Chondrocyte (in vitro differentiated cells): ENCODE results near the gene ALG14. TPM values are rescaled to one million over a fixed set of nuclear protein-coding genes. Genes with fewer than 3 reads are reported as not detected.
A peak's percentile ranks its signal among the peaks of the same experiment; 100 is the strongest.

Experiments
- DNase-seq: peaks from one replicate; pipeline ENCODE4 v3.0.0; 2021; ENCODE audit warnings: mixed read lengths, low spot score
- H3K27ac Mint-ChIP-seq: one replicate; pipeline ENCODE4 v1.8.0; 2021; ENCODE audit warnings: mild to moderate bottlenecking, moderate library complexity, mixed read lengths; ENCODE audit not compliant: unreplicated experiment
- H3K27me3 Mint-ChIP-seq: 2 replicates; pipeline ENCODE4 v1.8.0; 2021; ENCODE audit warnings: low read depth, mixed read lengths
- H3K36me3 Mint-ChIP-seq: 2 replicates; pipeline ENCODE4 v1.8.0; 2021; ENCODE audit warnings: low read depth, mixed read lengths
- H3K4me1 Mint-ChIP-seq: 2 replicates; pipeline ENCODE4 v1.8.0; 2021; ENCODE audit warnings: low read depth, mild to moderate bottlenecking, mixed read lengths
- H3K4me3 Mint-ChIP-seq: one replicate; pipeline ENCODE4 v1.8.0; 2021; ENCODE audit warnings: mild to moderate bottlenecking, moderate library complexity, mixed read lengths; ENCODE audit not compliant: unreplicated experiment
- H3K9me3 Mint-ChIP-seq: 2 replicates; pipeline ENCODE4 v1.8.0; 2021; ENCODE audit warnings: low read depth, mixed read lengths
- total RNA-seq: library from RNA; stranded (reverse); gene quantifications from 3 replicates; pipeline ENCODE4 v1.2.1, GENCODE V29; 2021
- TF ChIP-seq, protein P1 (sequence below): fragments of 200-600 bp; sonication (generic); IDR thresholded peaks from 2 replicates; pipeline ENCODE4 v1.5.0; 2021; ENCODE audit warnings: antibody characterized with exemption, mild to moderate bottlenecking, moderate library complexity

ALG14 gene
- total RNA-seq, 1 donor from 2014 or later = 3.8 TPM

GRCh38 chr1:94979656-94980581, 92.8 kb downstream of the ALG14 start:
- Mint-ChIP-seq H3K27ac (no peak overlapping the region), H3K4me3 (no peak overlapping the region)

GRCh38 chr1:94979131-94979530, 93.6 kb downstream of the ALG14 start:
- peaks cover 2% of the 10 kb centered on the region for H3K36me3 Mint-ChIP-seq
- H3K27me3 Mint-ChIP-seq = no peaks in the 10 kb centered on the region
- H3K4me3 Mint-ChIP-seq = no peak overlapping the region
- TF ChIP-seq, protein P1, sequence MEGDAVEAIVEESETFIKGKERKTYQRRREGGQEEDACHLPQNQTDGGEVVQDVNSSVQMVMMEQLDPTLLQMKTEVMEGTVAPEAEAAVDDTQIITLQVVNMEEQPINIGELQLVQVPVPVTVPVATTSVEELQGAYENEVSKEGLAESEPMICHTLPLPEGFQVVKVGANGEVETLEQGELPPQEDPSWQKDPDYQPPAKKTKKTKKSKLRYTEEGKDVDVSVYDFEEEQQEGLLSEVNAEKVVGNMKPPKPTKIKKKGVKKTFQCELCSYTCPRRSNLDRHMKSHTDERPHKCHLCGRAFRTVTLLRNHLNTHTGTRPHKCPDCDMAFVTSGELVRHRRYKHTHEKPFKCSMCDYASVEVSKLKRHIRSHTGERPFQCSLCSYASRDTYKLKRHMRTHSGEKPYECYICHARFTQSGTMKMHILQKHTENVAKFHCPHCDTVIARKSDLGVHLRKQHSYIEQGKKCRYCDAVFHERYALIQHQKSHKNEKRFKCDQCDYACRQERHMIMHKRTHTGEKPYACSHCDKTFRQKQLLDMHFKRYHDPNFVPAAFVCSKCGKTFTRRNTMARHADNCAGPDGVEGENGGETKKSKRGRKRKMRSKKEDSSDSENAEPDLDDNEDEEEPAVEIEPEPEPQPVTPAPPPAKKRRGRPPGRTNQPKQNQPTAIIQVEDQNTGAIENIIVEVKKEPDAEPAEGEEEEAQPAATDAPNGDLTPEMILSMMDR = no peak
- peaks cover 37% of the 10 kb centered on the region for H3K4me1 Mint-ChIP-seq
- H3K27ac Mint-ChIP-seq = no peak overlapping the region
- peaks cover 4% of the 10 kb centered on the region for H3K9me3 Mint-ChIP-seq
- DNase-seq = no peak

More at GRCh38 chr1:94979656-94980581, 92.8 kb downstream of the ALG14 start:
- Mint-ChIP-seq H3K9me3 (peaks cover 3% of the 10 kb centered on the region), H3K36me3 (peaks cover 2% of the 10 kb centered on the region), H3K27me3 (no peaks in the 10 kb centered on the region), H3K4me1 (peaks cover 29% of the 10 kb centered on the region)
- TF ChIP-seq, protein P1 = no peak
- DNase-seq = no peak

DNA sequence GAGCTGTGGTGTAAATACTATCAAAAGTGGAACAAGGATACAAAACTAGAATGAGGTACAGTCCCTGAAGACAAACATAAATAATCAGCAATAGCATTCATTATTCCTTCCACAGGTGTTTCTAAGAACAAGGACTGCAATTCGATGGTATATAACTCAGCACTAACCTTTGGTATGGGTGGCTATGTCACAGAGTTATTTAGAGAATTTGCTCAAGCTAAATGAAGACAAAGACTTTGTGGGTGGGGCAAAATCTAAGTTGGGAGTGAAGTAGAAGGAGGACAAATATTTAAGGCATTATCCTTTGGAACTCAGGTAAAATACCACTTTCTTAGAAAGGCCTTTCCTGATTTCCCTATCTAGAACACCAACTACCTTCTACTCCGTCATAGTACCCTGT, 94.3 kb downstream of the ALG14 start:
- H3K27me3 Mint-ChIP-seq = no peaks in the 10 kb centered on the region
- peaks cover 4% of the 10 kb centered on the region for H3K9me3 Mint-ChIP-seq
- no peak for DNase-seq
- TF ChIP-seq, protein P1 = no peak
- H3K36me3 Mint-ChIP-seq = peaks cover 2% of the 10 kb centered on the region
- no peak overlapping the region for H3K4me3 Mint-ChIP-seq
- peaks cover 40% of the 10 kb centered on the region for H3K4me1 Mint-ChIP-seq
- no peak overlapping the region for H3K27ac Mint-ChIP-seq

GRCh38 chr1:94976971-94977548, 95.7 kb downstream of the ALG14 start:
- DNase-seq = no peak
- Mint-ChIP-seq H3K36me3 (peaks cover 2% of the 10 kb centered on the region), H3K4me1 (peaks cover 35% of the 10 kb centered on the region), H3K9me3 (peaks cover 4% of the 10 kb centered on the region), H3K4me3 (no peak overlapping the region), H3K27me3 (no peaks in the 10 kb centered on the region), H3K27ac (no peak overlapping the region)
- TF ChIP-seq, protein P1 = no peak

DNA sequence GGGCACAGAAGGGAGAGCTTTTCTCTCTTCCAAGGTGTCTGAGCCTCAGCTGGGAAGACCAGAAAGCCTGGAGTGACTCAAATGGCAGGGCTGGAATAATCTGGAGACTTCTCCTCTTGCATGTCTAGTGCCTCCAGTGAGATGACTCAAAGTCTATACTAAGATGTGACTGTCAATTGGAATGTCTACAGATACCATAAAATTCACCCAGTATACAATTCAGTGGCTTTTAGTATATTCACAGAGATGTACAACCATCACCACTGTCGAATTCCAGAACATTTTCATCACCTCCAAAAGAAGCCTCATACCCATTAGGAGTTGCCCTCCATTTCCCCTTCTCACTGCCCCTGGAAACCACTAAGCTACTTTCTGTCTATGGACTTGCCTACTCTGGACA, 97.9 kb downstream of the ALG14 start:
- Mint-ChIP-seq H3K4me1 (peaks cover 40% of the 10 kb centered on the region), H3K36me3 (peaks cover 2% of the 10 kb centered on the region), H3K9me3 (peaks cover 4% of the 10 kb centered on the region), H3K4me3 (no peak overlapping the region), H3K27me3 (no peaks in the 10 kb centered on the region), H3K27ac (peak overlapping the region; percentile 78)
- DNase-seq = no peak
- TF ChIP-seq, protein P1 = no peak
